Airway epithelial cell (primary cell): ENCODE results near the gene PDXP. TPM values are rescaled to one million over a fixed set of nuclear protein-coding genes. Genes with fewer than 3 reads are reported as not detected.

ENCODE experiments used
- total RNA-seq: library from RNA; depleted of rRNA; stranded (reverse); fragments of >200 nt; gene quantifications from 2 replicates; pipeline ENCODE4 v1.2.3, GENCODE V29; 2015

Gene PDXP, protein sequence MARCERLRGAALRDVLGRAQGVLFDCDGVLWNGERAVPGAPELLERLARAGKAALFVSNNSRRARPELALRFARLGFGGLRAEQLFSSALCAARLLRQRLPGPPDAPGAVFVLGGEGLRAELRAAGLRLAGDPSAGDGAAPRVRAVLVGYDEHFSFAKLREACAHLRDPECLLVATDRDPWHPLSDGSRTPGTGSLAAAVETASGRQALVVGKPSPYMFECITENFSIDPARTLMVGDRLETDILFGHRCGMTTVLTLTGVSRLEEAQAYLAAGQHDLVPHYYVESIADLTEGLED
- total RNA-seq = 13.3 and 15.8 TPM in 2 replicates

DNA sequence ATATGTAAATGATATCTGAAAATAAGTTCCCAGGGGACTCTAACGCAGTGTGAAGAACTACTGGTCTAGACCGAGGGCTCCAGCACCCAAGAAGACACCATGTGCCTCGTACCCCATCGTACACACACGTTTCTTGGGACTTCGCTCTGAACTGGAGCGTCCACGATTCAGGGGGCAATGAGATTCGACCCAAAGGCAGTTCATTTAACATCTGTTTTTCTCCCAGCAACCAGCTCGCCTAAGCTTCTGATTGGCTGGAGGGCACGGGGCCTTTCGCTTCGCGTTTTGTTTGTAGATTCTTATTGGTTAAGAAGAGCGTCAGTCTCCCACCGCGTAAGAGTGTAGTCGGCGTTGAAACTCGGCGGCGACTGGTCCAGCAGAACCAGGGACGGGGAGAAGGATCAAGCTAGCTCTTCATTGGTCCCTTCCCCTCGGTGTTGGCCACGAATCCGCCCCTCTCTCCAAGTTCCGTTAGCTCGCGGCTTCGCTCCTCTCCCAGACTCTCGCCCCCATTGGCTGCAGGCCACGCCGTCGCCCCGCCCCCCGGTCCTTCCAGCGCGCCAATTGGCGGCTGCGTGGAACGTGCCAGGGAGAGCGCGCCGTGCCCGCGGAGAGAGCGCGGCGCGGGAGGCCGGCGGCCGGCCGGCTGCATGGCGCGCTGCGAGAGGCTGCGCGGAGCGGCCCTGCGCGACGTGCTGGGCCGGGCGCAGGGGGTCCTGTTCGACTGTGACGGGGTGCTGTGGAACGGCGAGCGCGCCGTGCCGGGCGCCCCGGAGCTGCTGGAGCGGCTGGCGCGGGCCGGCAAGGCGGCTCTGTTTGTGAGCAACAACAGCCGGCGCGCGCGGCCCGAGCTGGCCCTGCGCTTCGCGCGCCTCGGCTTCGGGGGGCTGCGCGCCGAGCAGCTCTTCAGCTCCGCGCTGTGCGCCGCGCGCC is at the start of gene PDXP:
Gene PDXP, plus strand, starts transcription at position 591 of the 933 bp plus-strand sequence. Its CDS starts 60 bp downstream, at position 651.

DNA sequence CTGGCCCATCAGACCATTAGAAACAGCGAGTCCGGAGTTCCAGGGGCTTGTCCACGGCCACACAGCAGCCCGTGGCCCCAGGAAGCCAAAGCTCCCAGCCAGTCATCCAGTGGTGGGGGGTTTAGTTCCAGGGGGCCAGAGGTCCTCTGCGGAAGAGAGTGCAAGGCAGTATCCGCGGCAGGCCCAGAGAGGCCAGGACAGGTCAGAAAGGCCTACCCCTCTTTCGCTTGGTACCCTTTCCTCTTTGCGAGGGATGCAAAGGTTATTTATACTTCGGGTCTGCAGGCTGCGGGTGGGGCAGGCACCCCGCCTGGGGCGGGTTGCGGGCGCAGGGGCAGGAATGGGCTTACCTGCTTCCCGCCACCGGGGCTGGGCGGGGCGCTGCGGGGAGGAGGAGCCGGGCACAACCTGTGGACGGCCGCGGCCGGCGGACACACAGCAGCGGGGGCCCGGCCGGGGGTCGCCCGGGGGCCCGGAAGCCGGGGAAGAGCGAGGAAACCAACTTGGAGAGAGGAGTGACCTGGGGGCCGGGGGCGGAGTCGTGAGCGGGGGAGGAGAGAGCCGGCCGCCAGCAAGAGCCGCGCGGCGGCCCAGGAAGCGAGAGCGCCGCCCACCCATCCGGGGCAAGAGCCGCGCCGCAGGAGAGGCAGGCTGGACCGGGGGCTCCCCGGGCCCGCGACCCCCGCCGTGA is 19.3 kb upstream of the PDXP start, which contains the start of gene SH3BP1:
Gene SH3BP1, plus strand, starts transcription at position 600 of the 691 bp plus-strand sequence. CDS start 119 bp downstream, outside the sequence.

GRCh38 chr22:37674951-37675929 is 16.7 kb downstream of the PDXP start, which contains the start of gene LGALS1:
LGALS1 (plus strand) TSS chr22:37675636; CDS start chr22:37675703, 67 bp downstream.

GRCh38 chr22:37686002-37686982 is 27.8 kb downstream of the PDXP start, which contains the start of gene NOL12:
NOL12 (plus strand) TSS chr22:37686343; CDS start chr22:37686393, 50 bp downstream.

DNA sequence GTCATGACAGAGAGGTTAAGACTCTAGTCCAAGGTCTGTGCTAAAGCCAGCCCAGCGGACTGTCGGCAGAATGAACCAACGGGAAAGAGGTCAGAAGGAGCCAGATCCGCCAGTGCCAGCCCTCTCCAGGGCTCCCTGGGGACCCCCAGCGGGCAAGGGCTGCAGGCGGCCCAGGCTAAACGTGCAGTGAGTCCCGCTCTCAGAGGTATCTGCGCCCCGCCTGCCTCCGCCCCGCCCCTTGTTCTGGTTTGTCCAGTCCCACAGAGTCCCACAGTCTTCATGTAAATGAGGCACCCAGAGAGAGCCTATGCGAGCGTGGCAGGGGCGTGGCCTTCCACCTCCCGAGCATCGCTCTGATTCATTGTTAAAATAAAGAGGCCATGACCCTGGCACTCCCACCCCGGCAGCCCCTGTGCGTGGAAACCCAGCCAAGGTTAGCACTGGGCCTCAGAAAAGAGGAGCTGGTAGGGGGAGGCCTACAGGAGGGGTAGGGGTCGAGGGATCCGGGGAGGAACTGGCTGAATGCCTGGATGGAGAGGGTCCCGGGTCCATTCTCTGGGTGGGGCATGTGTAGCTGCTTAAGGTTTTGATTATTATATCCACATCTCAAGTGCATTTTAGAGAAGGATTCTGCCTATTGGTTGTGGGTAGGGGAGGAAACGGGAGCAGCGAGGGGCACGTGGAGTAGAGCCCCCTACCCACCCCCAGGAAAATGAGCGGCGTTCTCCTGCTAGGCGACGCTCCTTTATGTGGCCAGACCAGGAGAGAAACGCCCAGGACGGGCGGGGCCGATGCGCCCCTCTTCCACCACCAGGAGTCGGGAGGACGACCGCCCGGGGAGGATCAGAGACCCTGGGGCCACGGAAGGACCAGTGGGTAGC is 38.4 kb downstream of the PDXP start, which contains the start of gene TRIOBP:
Gene TRIOBP, plus strand, starts transcription at position 392 of the 881 bp plus-strand sequence. CDS start 4,318 bp downstream, outside the sequence.

Other genes with a start within 250 kb of the PDXP start
- 3.2 and 4.7 TPM in 2 replicates for gene ELFN2, start 231.2 kb upstream of the PDXP start, total RNA-seq
- 1.3 and 2.0 TPM in 2 replicates for gene MFNG, start 172.3 kb upstream of the PDXP start, total RNA-seq
- 48.3 TPM in 2 replicates for gene CARD10, start 139.3 kb upstream of the PDXP start, total RNA-seq
- gene CDC42EP1, start 98.2 kb upstream of the PDXP start, total RNA-seq = 42.9 and 48.9 TPM in 2 replicates
- gene LGALS2, start 78.6 kb upstream of the PDXP start, total RNA-seq = not detected in 2 replicates
- 46.5 and 48.0 TPM in 2 replicates for gene GGA1, start 49.9 kb upstream of the PDXP start, total RNA-seq
- 83.4 and 89.9 TPM in 2 replicates for gene SH3BP1, start 19.1 kb upstream of the PDXP start, total RNA-seq
- 2,215 and 4,536 TPM in 2 replicates for gene LGALS1, start 16.9 kb downstream of the PDXP start, total RNA-seq
- 25.2 and 25.3 TPM in 2 replicates for gene NOL12, start 27.6 kb downstream of the PDXP start, total RNA-seq
- gene TRIOBP, start 38.3 kb downstream of the PDXP start, total RNA-seq = 39.0 and 49.2 TPM in 2 replicates
- 30.3 and 38.1 TPM in 2 replicates for gene GCAT, start 149.2 kb downstream of the PDXP start, total RNA-seq
- not detected in 2 replicates for gene GALR3, start 164.7 kb downstream of the PDXP start, total RNA-seq
- 30.4 and 37.2 TPM in 2 replicates for gene ANKRD54, start 185.6 kb downstream of the PDXP start, total RNA-seq
- 281 and 355 TPM in 2 replicates for gene EIF3L, start 190.7 kb downstream of the PDXP start, total RNA-seq
- 136 and 154 TPM in 2 replicates for gene MICALL1, start 247.6 kb downstream of the PDXP start, total RNA-seq